ENCODE results near the gene KCNJ1.

KCNJ1 gene

GRCh38 chr11:128867277-128867676 is at the start of gene KCNJ1:
KCNJ1 (minus strand) TSS chr11:128867296; CDS start chr11:128840243, 27,053 bp downstream.
- no peak for DNase-seq

GRCh38 chr11:128916681-128917080 is 49.6 kb upstream of the KCNJ1 start:
- no peak for DNase-seq

GRCh38 chr11:128916037-128916572 is 49.0 kb upstream of the KCNJ1 start:
- no peak for DNase-seq

GRCh38 chr11:128915149-128915521 is 48.0 kb upstream of the KCNJ1 start:
- DNase-seq = no peak

- DNase-seq = no peak
Observed at GRCh38 chr11:128914216-128915148, 47.4 kb upstream of the KCNJ1 start.

GRCh38 chr11:128913806-128914205 is 46.7 kb upstream of the KCNJ1 start:
- no peak for DNase-seq

GRCh38 chr11:128911701-128912100 is 44.6 kb upstream of the KCNJ1 start:
- no peak for DNase-seq

- no peak for DNase-seq
Observed at GRCh38 chr11:128911239-128911638, 44.1 kb upstream of the KCNJ1 start.

GRCh38 chr11:128910576-128910975 is 43.5 kb upstream of the KCNJ1 start:
- no peak for DNase-seq

- DNase-seq = no peak
Observed at GRCh38 chr11:128909438-128910125, 42.5 kb upstream of the KCNJ1 start.

- DNase-seq = no peak
Observed at GRCh38 chr11:128908391-128909246, 41.5 kb upstream of the KCNJ1 start.

- DNase-seq = no peak
Observed at GRCh38 chr11:128907585-128907984, 40.5 kb upstream of the KCNJ1 start.

- no peak for DNase-seq
Observed at GRCh38 chr11:128906185-128907050, 39.3 kb upstream of the KCNJ1 start.

GRCh38 chr11:128905345-128906184 is 38.5 kb upstream of the KCNJ1 start:
- DNase-seq = peak; percentile 49

- DNase-seq = no peak
Observed at GRCh38 chr11:128904656-128905344, 37.7 kb upstream of the KCNJ1 start.

- DNase-seq = no peak
Observed at GRCh38 chr11:128904303-128904655, 37.2 kb upstream of the KCNJ1 start.

GRCh38 chr11:128903248-128904061 is 36.4 kb upstream of the KCNJ1 start:
- DNase-seq = no peak

- DNase-seq = no peak
Observed at GRCh38 chr11:128902515-128903066, 35.5 kb upstream of the KCNJ1 start.
